ENCODE measurements around the gene MANBA.
"Not testable (repeated sequence)": the region's sequence is repeated elsewhere in the genome, so short reads cannot be mapped to it uniquely, and the experiment has no call there.

MANBA gene

DNA sequence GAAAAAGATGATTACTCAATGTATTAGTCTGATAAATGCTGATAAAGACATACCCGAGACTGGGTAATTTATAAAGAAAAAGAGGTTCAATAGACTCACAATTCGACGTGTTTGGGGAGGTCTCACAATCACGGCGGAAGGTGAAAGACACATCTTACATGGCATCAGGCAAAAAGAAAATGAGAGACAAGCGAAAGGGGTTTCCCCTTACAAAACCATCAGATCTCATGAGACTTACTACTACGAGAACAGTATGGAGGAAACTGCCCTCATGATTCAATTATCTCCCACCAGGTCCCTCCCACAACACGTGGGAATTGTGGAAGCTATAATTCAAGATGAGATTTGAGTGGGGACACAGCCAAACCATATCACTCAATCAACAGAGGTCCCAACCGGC lies 141.7 kb downstream of the MANBA start:
- DNase-seq, result not testable (repeated sequence)

DNA sequence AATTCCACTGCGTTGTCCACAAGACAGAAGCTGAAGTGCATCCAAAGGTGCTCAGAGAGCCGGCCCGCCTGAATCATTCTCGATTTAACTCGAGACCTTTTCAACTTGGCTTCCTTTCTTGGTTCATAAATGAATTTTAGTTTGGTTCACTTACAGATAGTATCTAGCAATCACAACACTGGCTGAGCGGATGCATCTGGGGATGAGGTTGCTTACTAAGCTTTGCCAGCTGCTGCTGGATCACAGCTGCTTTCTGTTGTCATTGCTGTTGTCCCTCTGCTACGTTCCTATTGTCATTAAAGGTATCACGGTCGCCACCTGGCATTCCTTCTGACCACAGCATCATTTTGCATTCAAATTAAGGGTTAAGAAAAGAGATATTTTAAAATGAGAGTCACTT lies 144.1 kb downstream of the MANBA start:
- no peak for DNase-seq

DNA sequence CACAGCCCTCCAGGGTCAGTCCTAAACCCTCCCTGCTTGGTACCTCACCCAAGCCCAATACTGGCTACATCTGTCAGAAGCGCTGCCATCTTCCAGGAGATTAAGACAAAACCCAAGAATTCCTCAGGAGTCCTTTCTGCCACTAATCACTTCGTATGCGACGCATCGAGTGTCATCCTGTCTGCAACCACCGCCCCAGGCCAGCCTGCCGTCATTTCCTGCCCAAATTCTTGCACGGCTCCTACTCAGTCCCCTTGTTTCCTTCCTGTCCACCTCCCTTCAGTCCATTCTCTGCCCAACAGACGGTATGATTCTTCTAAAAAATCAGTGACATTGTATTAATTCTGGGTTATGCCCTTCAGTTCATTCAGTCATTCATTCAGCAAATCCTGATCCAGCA lies 146.0 kb downstream of the MANBA start:
- no peak for DNase-seq

DNA sequence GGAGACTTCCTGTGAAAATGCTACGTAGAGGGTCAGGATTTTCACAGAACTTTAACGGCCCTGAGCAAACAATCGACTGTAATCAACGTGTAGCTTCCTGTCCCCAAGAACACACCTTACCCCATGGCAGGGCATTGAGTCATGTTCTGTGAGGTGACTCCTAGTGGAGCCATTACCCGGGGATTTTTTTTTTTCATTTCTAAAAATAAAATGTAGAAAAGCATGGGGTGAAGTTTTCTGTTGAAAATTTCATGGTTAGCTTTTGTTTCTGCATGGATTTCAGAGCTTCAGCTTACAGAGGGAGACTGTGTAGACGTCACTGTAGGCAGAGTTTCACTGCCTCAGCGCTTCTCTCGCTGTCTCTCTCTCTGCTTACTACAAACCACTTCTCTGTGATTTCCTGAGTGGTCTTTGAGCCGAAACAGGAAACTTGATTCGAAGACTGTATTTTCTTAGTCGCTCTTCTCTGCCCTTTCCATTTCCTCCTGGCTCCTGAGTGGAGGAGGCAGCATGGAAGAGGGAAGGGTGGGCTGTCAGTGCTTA lies 147.9 kb downstream of the MANBA start:
- DNase-seq, result no peak

DNA sequence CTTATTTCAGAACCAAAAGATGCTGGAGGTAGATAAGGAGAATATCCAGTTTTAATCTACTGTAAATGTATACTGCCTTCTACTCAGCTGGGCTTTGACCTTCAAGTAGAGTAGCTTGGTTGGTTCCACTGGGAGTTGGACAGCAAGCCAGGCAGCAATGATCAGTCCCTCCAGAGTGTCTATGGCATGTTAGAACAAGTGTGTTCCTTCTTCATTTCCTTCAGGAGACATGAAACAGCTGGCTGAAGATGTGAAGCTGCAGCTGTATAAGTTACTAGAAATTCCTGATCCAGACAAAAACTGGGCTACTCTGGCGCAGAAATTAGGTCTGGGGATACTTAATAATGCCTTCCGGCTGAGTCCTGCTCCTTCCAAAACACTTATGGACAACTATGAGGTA lies 148.6 kb downstream of the MANBA start:
- no peak for DNase-seq

DNA sequence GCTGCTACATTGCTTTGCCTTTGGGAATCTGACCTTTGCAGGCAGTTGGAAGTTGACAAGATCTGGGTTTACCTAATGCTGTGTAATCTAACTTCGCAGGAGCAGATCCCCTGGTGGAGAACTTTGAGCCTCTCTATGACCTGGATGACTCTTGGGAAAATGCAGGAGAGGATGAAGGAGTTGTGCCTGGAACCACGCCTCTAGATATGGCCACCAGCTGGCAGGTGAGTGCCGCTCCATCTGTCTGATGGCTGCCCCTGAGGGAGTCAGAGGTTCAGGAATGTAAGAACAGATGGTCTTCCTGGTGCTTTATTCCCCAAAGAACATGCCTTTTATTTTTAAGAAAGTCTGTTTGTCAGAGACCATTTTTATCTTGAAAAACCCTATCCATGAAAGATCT lies 150.3 kb downstream of the MANBA start:
- no peak for DNase-seq

DNA sequence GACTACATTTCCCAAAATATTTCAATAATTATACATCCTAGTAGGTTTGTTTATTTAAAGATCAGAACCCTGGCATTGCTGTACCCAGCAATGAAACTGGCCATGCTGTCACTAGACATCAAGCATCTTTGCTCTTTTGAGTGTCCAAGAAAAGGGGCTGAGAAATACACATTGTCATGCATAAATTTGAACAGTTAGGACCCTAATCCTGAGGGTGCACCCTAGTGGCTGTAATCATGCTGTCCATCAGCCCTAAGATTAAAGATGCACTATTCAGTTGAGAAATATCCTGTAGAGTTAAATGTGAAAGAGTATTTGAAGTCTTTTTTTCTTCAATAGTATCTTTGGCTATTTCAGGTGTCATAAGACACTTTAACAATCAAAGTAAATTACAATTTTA lies 150.8 kb downstream of the MANBA start:
- no peak for DNase-seq

DNA sequence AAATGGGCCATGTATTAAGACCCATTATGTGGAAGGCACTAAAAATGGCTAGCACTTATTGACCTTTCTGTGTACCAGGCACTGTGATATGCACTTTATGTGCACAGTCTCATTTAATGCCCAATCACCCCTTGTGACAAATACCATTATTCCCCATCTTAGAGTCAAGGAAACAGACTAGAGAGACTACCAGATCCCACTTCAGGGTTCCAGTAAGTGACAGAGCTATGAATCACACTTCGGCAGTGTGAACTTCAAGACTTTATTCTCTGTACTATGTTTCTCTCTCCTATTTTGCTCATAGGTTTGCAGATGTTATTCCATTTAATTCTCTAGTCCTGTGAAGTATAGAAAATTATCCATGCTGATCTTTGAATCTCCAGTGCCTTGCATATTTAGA lies 152.6 kb downstream of the MANBA start:
- DNase-seq, result no peak

DNA sequence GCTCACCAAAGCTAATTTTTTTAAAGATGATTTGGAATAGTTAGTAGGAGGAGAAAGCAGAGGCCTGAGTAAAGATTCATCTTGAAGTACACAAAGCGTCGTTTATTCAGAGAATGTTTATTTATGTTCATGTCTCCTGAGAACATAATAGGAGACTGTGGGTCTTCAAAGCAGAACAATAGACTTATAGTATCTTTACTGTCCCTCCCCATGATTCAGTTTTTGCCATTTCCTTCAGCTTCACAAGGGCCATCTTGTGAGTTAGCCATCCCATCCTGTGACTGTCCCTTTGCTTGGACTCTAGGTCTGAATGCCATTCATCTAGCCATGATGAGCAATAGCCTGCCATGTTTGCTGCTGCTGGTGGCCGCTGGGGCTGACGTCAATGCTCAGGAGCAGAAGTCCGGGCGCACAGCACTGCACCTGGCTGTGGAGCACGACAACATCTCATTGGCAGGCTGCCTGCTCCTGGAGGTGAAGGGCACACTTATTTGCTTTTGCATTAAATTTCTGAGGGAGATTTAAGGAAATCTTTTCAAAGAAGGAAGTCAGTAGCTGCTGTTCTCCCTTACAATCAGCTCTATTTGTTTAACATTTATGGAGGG lies 153.8 kb downstream of the MANBA start:
- DNase-seq, result no peak

DNA sequence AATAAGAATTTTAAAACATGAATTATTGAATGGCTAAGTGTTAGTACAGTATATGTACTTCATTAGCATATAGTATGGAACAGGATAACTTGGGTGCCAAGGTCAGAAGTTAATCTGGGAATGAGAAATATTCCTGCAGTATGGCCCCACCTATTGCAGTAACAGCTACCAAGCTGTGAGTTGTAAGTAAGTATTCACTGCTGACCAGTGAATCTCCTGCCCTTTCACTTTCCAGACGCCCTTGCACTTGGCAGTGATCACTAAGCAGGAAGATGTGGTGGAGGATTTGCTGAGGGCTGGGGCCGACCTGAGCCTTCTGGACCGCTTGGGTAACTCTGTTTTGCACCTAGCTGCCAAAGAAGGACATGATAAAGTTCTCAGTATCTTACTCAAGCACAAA lies 154.5 kb downstream of the MANBA start:
- DNase-seq, result no peak

DNA sequence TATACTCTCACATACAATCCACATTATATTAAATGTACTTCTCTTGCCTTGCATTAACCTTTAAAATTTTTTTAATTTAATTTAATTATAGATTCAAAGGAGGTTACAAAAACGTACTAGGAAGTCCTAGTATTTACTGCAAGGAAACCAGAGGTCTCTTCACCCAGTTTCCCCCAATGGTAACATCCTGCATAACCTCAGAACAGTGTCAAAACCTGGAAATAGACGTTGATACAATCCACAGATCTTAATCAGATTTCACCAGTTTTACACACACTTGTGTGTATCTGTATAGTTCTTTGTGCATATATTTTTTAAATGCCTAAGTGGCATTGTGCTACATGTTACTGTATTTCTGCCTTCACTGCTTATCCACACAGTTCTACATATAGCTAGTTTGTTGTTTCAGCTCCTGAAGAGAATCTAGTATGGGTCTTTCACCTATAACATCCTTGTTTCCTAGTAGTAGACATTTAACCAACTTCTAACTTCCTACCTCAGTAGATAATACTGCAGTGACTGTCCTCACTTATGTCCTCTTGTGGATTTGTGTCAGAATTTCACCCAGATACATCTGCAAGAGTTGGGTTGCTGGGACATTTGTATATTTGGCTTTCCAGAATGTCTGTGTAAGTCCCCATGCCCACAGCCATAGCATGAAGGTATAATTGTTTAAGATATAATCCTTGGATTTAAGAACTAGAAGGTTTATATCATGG lies 156.4 kb downstream of the MANBA start:
- DNase-seq, result no peak

DNA sequence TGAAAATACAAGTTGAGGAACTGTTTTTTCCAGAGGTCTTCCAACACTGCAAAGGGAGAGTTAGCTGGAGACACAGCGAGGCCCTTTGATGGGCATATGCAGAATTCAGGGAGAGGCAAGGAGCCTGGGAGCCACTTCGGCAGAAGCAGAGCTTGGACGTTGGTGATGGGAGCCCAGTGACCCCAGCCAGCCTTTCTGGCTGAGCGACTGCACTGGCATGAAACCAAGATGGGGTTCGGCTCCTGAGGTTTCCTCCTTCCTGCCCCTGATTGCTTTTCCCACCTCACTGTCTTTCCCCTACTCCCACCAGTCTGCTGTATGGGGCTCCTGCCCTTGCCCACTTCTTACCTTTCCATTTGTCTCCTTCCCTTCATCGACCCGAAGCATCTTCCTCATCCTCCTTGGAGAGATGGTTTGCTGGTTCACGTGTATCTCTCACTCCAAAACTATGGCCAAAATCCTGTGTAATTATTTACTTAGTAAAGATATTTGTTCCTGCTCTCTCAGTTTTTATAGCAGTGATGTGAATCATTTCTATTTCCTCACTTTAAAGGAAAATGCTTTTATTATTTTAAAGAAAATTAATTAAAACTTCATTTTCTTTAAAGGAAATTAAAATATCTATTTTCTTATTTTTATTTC lies 159.1 kb downstream of the MANBA start:
- DNase-seq, result no peak

DNA sequence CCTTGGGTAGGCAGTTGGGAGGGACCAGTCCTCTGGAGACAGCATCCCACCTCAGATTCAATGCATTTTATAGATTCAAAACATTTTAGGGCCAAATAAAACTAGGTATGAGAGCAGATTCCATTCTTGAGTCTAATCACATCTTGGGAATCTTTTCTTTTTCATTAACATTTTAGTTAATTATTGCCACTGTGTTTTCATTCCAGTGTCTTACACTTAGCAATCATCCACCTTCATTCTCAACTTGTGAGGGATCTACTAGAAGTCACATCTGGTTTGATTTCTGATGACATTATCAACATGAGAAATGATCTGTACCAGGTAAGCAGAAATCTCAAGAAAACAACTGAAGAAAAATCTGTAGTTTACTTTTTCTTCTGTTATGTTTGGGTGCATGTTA lies 160.1 kb downstream of the MANBA start:
- no peak for DNase-seq

DNA sequence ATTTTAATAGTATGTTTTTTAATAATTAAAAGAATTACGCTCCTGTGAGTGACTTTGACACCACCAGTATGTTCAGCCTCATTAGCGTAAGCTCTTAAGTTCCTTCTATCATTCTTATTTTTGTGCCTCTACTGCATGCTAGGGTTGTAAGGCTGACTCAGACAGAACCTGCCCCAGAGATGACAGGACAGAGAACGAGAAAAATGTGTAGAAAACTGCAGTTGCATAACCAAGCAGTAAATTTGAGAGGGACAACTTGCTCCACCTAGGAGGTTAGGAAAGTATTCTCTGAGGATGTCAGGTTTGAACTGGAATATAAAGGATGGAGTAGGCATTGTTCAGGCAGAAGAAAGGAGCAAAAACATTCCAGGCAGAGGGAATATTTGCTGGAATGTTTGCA lies 160.9 kb downstream of the MANBA start:
- DNase-seq, result no peak

DNA sequence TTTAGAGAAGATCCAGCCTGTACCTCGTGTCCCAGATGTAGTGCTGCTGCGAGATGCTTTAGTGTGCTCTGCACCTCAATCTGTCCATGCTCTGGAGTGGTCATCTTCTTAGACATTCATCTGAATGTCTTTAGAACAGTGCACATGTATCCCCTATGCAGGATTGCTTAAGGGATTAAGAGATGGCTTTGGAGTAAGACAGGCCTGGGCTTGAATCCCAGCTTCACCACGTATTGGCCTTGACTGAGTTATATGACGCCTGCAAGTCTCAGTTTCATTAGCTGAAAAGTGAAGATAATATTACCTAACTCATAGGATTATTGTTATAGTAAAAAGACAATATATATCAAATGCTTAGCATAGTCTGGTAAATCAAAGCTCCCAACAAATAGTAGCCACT lies 161.3 kb downstream of the MANBA start:
- DNase-seq, result no peak

DNA sequence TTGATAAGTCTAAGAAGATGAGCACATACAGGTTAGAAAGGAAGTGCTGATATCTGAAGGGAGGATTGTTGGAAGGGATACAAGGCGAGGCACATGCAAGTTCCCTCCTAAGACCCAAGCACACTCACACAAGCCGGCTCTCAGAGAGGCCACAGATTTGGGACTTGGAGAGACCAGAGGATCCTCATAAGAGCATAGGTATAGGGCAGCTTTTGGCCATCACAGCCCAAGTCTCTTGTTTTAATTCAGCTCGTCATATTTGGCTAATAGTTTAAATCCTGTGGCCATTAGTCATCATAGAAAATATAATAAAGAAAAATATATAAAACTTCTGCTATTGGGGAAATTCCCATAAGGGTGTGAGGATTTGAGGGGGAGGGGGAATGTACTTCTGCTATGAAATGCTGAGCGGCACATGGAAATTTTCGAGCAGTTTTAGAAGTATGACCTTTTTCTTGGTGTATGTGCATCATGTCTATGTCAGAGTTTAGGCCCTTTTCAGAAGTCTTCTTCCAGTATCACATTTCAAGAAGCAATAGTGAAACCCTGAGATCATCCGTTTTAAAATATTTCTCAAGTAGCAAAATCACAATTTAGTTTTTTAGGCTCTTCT lies 161.9 kb downstream of the MANBA start:
- no peak for DNase-seq

DNA sequence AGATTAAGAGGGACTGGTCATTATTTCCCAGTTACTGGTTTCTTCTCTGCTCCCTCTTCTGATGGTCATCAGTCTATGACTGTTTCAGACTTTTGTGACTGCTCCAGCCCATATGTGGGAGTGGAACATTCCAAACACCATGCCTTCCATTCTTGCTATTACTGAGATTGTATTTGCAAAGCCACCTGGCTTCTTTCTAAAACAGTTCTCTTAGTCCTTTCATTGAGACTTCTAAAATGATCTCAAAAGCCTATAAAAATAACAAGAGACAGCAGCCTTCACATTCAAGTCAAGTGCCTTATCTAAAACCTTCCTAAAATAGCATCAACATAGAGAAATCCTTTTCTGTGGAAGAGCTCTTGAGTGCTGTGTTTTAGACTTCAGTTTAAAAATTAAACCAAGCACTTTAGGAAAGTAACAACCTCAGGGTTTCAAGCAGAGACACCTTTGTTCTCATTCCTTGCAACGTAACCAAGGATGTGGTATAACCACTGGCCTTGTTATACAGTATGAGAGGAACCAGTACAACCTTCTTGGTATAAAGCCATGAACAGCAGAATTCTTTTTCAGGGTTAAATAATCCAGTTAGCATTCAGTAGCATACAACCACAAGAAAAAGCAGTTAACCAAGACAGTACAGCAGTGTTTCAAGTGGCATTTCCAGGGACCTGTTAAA lies 162.5 kb downstream of the MANBA start:
- DNase-seq, result no peak

DNA sequence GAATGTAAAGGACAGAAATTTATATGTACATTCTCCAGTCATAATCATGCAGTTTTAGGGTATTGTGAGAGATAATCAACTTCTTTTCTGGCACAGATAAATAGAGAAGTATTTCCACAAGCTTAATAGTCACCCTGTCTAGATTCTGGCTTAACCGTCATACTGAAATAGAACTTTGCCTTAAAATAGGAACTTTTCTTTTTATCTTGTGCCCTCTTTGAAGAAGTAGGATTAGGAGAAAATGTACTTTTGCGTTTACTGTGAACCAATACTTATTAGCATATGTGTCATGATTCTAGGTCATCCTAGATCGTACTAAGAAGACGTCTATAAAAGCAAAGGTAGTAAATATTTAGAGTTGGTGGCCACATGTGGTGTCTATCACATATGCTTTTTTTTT lies 164.2 kb downstream of the MANBA start:
- DNase-seq, result no peak

DNA sequence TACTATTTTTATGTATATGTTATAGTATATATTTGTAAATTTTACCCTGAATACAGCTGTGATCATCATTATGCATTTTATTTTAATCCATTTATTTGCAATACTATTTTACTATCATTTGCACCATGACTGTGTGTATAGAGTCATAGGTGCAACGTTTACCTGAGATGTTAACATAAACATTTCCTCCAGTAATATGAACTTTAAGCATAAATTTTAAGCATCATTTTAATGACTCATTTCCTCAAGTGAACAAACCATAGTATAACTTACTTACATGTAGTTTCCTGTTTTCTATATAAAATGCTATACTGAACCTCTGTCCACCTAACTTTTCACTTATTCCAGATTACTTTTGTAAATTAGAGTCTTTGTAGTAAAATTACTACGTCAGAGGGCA lies 166.8 kb downstream of the MANBA start:
- no peak for DNase-seq

DNA sequence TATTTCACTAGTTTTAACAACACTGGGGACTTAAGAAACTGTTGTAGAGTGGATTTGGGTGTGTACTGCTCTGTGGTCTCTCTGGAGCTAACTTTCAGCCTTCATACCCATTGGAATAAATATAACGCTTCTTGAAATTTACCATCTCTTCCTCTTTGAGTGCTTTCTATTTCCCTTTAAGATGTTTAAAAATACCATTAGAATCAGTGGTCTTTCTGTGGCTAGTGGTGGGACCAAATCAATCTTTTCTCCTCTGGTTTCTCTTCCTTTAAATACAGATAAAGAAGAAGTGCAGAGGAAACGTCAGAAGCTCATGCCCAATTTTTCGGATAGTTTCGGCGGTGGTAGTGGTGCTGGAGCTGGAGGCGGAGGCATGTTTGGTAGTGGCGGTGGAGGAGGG lies 167.6 kb downstream of the MANBA start:
- peak; percentile 20 for DNase-seq

DNA sequence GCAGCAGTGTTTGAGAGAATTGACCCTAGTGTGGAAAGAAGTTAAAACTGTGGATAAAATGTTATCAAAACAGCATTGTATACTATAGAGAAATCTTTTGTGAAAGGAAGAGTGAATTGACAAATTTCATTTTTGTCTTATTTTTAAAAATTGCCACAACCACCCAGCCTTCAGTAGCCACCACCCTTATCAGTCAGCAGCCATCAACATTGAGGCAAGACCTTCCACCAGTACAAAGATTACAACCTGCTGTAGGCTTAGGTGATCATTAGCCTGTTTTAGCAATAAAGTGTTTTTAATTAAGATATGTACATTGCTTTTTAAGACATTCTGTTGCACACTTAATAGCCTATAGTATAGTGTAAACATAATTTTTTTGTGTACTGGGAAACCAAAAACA lies 168.5 kb downstream of the MANBA start:
- no peak for DNase-seq

DNA sequence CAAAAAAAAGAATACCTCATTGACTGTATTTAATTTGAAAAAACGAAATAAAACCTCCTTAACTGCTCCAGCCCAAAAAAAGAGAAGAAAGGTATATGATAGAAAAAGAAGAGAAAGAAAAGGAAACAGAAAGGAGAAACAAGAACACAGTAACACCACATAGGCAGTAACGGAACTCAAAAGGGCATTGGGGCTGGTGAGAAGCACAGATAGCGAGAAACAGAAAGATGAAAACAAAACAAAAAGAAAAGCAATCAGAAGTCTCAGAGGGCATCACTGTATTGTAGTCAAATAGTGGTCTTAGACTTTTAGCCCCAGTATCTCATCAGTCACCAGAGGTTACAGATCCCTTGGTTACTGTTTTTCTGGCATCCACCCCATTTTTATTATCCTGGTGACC lies 171.0 kb downstream of the MANBA start:
- no peak for DNase-seq

DNA sequence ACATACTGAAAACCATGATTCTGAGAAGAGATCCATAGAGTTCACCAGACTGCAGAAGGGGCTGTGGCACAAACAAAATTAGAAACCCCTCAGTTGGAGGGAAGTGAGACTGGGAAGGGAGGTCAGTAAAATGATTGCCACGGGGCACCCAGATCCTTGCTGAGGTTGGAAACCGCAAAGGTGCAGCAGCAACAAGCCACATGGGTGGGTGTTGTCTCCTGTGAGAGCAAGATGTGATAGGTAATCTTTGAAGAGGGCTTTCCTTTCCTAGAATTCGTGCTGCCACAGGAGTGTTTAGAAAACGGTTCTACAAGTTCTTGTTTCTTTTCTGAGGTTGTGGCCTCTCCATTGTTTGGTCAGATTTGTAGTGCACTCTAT lies 174.1 kb downstream of the MANBA start:
- no peak for DNase-seq

Data from SIG-M5 (cell line).